ENCODE measurements around the gene WAPL.
"Not testable (repeated sequence)": the region's sequence is repeated elsewhere in the genome, so short reads cannot be mapped to it uniquely, and the experiment has no call there.

WAPL gene

DNA sequence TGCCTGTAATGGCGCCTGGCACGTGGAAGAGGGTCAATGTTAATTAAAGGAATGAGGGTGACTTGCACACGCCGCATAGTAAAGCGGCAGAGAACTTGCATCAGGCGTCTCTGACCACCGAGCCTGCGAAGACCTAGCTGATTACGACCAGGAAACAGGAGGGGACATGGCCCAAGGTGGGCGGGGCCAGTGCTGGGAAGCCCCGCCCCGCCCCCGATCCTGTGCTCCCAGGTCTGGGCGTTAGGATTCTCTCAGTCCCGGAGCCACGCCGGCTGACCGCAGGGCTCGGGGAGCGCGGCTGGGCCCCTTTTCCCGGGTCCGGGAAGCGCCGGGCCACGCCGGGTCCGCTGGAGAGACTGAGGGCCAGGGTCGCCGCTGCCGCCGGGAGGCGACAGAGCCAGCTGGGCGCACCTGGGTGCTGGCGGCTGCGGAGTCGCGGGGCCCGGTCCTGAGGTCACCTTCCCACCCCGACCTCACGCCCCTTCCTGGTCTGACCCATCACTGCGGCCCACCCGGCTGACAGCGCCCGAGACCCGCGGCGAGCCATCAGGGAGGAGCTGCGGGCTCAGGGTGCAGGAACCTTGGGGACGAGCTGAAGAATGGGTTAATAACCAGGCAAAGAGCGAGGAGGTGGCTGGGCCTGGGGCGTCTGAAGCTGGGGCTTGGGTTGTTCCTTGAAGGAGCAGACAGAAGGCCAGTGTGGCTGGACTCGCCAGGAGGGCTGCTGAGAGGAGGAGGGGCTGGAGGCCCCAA lies 132.0 kb downstream of the WAPL start:
- no peak for DNase-seq (ENCODE audit: low read depth)

DNA sequence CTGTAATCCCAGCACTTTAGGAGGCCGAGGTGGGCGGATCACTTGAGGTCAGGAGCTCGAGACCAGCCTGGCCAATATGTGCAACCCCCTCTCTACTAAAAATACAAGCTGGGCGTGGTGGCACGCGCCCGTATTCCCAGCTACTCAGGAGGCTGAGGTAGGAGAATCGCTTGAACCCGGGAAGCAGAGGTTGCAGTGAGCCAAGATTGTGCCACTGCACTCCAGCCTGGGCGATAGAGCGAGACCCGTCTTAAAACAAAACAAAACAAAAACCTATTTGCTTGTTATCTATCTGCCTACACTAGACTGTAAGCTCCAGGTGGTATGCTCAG lies 132.5 kb downstream of the WAPL start:
- not testable (repeated sequence) for DNase-seq (ENCODE audit: low read depth)

DNA sequence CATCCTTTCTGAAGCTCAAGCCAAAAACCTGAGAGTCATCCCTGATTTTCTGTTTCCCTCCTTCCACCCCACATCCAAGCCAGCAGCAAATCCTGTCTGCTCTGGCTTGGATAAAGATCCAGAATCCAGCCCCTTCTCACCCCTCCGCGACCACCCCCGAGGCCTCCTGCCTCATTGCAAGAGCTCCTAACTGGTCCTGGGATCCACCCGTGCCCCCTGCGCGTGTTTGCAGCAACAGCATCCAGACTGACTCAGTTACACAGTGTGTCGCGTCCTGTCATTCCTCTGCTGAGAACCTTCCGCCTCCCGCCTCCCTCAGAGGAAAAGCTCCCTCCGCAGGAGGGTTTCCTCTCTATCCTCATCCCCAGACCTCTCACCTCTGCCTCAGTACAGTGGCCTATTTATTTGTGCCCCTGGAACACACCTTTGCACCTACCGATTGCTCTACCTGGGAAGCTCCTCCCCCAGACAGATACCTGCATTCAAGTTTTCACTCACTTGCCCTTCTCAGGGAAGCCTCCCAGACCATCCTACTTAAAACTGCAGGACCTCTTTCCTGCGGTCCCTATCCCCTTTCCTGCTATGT lies 133.4 kb downstream of the WAPL start:
- no peak for DNase-seq (ENCODE audit: low read depth)

DNA sequence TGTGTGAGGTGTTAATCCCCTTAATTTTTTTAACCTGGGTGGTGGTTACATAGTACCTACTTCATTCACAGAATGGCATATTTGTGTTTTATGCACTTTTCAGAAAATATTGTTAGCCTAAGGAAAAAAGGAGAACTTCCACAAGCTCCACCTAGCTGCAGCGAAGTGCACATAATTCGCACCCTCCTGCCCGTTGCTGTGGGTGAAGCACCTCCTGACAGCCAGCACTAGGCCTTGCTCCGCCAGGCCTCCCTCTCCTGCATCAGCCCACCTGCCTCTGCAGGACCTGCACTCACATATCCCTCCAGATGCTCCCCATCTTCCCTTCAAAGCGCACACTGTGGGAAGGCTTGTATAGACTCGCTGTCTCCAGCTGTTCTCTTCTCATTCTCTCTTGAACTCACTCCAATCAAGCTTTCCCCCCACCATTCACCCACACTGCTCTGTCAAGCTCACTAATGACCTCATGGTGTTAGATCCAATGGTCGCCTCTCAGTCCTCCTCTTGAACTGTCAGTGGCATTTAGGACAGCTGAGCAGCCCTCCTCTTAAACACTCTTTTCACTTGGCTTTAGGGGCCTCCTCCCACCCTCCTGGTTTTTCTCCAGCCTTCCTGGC lies 134.3 kb downstream of the WAPL start:
- no peak for DNase-seq (ENCODE audit: low read depth)

DNA sequence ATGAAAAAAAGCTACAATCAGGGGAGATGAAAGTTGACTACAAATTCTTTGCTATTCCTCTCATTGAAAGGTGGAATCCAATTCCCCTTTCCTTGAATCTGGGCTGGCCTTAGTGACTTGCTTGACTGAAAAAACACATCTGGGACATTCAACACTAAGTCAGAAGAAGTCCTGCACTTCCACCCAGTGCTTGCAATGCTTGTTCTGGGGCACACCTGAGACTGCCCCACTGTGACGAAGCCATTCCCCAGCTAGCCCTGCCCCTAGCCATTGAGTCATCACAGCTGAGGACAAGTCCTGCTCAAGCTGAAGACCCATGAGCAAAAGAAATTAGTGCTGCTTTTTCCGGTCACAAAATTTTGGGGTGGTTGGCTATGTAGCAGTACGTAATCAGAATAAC lies 135.8 kb downstream of the WAPL start:
- DNase-seq (ENCODE audit: low read depth), result no peak

Data from stimulated activated CD8-positive, alpha-beta memory T cell treated with anti-CD3 and anti-CD28 coated beads, Interleukin-7, amount 100 ng/mL, for 24 hours (primary cell).